HepG2 (cell line): ENCODE measurements around the gene RRBP1. TPM values are rescaled to one million over a fixed set of nuclear protein-coding genes. Genes with fewer than 3 reads are reported as not detected.

Experiments
- AHR ChIP-seq: IDR thresholded peaks from 2 replicates; pipeline ENCODE4 v1.6.1; 2018; ENCODE audit warnings: missing genetic modification reagents, missing compliant biosample characterization
- BORCS8-MEF2B ChIP-seq: sonication (generic); formaldehyde crosslinking; IDR thresholded peaks from 2 replicates; pipeline ENCODE4 v1.8.0; 2022; ENCODE audit warnings: mild to moderate bottlenecking, missing genetic modification reagents
- FOSL1 ChIP-seq: sonication (generic); formaldehyde crosslinking; IDR thresholded peaks from 2 replicates; pipeline ENCODE4 v1.9.0; 2021; ENCODE audit warnings: missing genetic modification reagents, borderline replicate concordance
- ISL2 ChIP-seq: sonication (generic); formaldehyde crosslinking; IDR thresholded peaks from 2 replicates; pipeline ENCODE4 v1.5.0; 2020; ENCODE audit warnings: missing genetic modification reagents
- KLF6 ChIP-seq: IDR thresholded peaks from 2 replicates; pipeline ENCODE4 v1.8.0; 2016; ENCODE audit warnings: missing biosample characterization, missing genetic modification reagents
- MTA1 ChIP-seq: sonication (generic); formaldehyde crosslinking; IDR thresholded peaks from 2 replicates; pipeline ENCODE4 v1.4.0; 2020; ENCODE audit warnings: missing genetic modification reagents, mild to moderate bottlenecking, borderline replicate concordance
- MXD4 ChIP-seq: IDR thresholded peaks from 2 replicates; pipeline ENCODE4 v1.6.1; 2016; ENCODE audit warnings: mild to moderate bottlenecking, missing biosample characterization, missing genetic modification reagents
- NONO ChIP-seq, 2 experiments: fragments of 450-650 bp in 1 of 2; sonication (generic) in 1 of 2; formaldehyde crosslinking in 1 of 2; IDR thresholded peaks in 1 of 2; conservative IDR thresholded peaks in 1 of 2; 2 replicates each; pipeline versions ENCODE4 v1.6.1 to v1.8.0; 2017 to 2022; ENCODE audit warnings: mild to moderate bottlenecking in 1 of 2, missing genetic modification reagents in 1 of 2, moderate library complexity in 1 of 2
- NRL ChIP-seq: sonication (generic); formaldehyde crosslinking; IDR thresholded peaks from 2 replicates; pipeline ENCODE4 v1.5.0; 2020; ENCODE audit warnings: missing genetic modification reagents, mild to moderate bottlenecking, moderate library complexity, borderline replicate concordance
- POLR2AphosphoS5 ChIP-seq: IDR thresholded peaks from 2 replicates; pipeline ENCODE4 v1.6.1; 2012; ENCODE audit warnings: low read depth, low read length
- RAD51 ChIP-seq: fragments of 450-650 bp; IDR thresholded peaks from 2 replicates; pipeline ENCODE4 v1.6.1; 2016; ENCODE audit warnings: borderline replicate concordance
- RELA ChIP-seq: sonication (generic); formaldehyde crosslinking; IDR thresholded peaks from 2 replicates; pipeline ENCODE4 v1.4.0; 2020; ENCODE audit warnings: missing genetic modification reagents
- SP140L ChIP-seq: sonication (generic); formaldehyde crosslinking; IDR thresholded peaks from 2 replicates; pipeline ENCODE4 v1.4.0; 2020; ENCODE audit warnings: missing genetic modification reagents, borderline replicate concordance
- SRSF1 ChIP-seq: fragments of 200-400 bp; formaldehyde crosslinking; optimal IDR thresholded peaks from 2 replicates; pipeline ENCODE3; 2017; ENCODE audit warnings: mild to moderate bottlenecking, low read depth, low read length, moderate library complexity
- ZNF101 ChIP-seq: sonication (generic); formaldehyde crosslinking; IDR thresholded peaks from 2 replicates; pipeline ENCODE4 v1.4.0; 2020; ENCODE audit warnings: mild to moderate bottlenecking, low read depth, missing genetic modification reagents, borderline replicate concordance
- ZNF747 ChIP-seq: sonication (generic); formaldehyde crosslinking; IDR thresholded peaks from 2 replicates; pipeline ENCODE4 v1.8.1; 2023; ENCODE audit warnings: missing genetic modification reagents, mild to moderate bottlenecking, borderline replicate concordance
- polyA plus RNA-seq, 8 experiments: library from polyadenylated mRNA; depleted of rRNA in 3 of 8; stranded (reverse) in 7 of 8; unstranded in 1 of 8; fragments of >200 nt; fragmentation: Illumina TruSeq in 4 of 8; extraction: Trizol in 4 of 8; gene quantifications; 2 replicates each; pipeline versions ENCODE4 v1.2.1 to v1.2.3, GENCODE V29; 2011 to 2016; ENCODE audit warnings: low read depth in 4 of 8, missing spikeins in 1 of 8, mixed read lengths in 1 of 8; ENCODE audit not compliant: insufficient read depth in 1 of 8
- total RNA-seq, 5 experiments: library from RNA; depleted of rRNA; stranded (reverse); fragments of >200 nt; fragmentation: Illumina TruSeq; extraction: Trizol; gene quantifications; 2 replicates each; pipeline ENCODE4 v1.2.3, GENCODE V29; 2016; ENCODE audit warnings: low read depth in 1 of 5
- TF ChIP-seq, protein P1 (sequence below), 2 experiments: sonication (generic) in 1 of 2; formaldehyde crosslinking in 1 of 2; IDR thresholded peaks; 2 replicates each; pipeline versions ENCODE4 v1.4.0 to v1.6.1; 2018 to 2020; ENCODE audit warnings: missing genetic modification reagents in 2 of 2, borderline replicate concordance in 1 of 2, low read depth in 1 of 2, mild to moderate bottlenecking in 1 of 2, missing biosample characterization in 1 of 2
- TF ChIP-seq, protein P2 (sequence below), 2 experiments: sonication (generic) in 1 of 2; formaldehyde crosslinking in 1 of 2; IDR thresholded peaks; 2 replicates each; pipeline versions ENCODE4 v1.6.1 to v1.9.0; 2014 to 2022; ENCODE audit warnings: antibody characterized with exemption in 1 of 2, borderline replicate concordance in 1 of 2, inconsistent platforms in 1 of 2, low read depth in 1 of 2, missing genetic modification reagents in 1 of 2
- TF ChIP-seq, protein P3 (sequence below): sonication (generic); formaldehyde crosslinking; IDR thresholded peaks from 2 replicates; pipeline ENCODE4 v1.8.1; 2022; ENCODE audit warnings: mild to moderate bottlenecking, missing genetic modification reagents

RRBP1 gene
- total and polyA plus RNA-seq, 2 of the 13 experiments (the other 11 are each of a cell fraction or from before 2014, with no cell fraction given), result 150 to 222 TPM

DNA sequence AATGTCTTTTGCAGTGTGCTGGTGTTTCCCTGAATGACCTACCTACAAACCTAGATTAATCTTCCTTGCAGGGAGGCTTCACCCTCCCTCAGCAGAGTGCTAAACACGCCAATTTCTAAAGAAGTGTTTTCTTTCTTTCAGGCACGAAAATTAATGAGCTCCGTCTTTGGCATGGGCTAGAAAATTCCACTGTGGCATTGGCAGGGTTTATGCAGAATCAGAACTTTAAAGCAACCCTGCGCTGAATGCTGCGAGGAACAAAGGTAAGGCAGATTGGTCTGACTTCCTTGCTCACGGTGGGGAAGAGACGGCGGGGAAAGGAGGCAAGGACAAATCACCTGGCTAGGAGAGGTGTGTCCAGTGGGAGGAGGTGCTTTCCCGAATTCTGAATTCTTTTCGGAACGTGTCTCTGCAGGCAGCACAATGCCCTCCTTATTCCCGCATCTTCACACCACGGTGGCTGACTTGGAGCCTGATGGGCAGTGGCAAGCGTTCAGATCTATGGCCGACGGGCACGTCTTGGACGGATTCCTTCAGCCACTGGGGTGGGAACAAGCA lies 11.5 kb upstream of the RRBP1 start (continued):
- no peak for TF ChIP-seq ZNF747
- TF ChIP-seq POLR2AphosphoS5, result no peak
- no peak for TF ChIP-seq AHR (CRISPR knock-in tag)
- TF ChIP-seq, protein P1, sequence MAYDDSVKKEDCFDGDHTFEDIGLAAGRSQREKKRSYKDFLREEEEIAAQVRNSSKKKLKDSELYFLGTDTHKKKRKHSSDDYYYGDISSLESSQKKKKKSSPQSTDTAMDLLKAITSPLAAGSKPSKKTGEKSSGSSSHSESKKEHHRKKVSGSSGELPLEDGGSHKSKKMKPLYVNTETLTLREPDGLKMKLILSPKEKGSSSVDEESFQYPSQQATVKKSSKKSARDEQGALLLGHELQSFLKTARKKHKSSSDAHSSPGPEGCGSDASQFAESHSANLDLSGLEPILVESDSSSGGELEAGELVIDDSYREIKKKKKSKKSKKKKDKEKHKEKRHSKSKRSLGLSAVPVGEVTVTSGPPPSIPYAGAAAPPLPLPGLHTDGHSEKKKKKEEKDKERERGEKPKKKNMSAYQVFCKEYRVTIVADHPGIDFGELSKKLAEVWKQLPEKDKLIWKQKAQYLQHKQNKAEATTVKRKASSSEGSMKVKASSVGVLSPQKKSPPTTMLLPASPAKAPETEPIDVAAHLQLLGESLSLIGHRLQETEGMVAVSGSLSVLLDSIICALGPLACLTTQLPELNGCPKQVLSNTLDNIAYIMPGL (CRISPR knock-in tag; IDR thresholded peaks at IDR 0.05; ENCODE audit: borderline replicate concordance in 1 of 2, low read depth in 1 of 2), result no peak
- no peak for TF ChIP-seq MXD4 (CRISPR knock-in tag)
- TF ChIP-seq FOSL1 (CRISPR knock-in tag), result no peak
- no peak for TF ChIP-seq ISL2 (CRISPR knock-in tag)
- no peak for TF ChIP-seq SRSF1
- peak; percentile 71; the same call in 1 of the 2 replicates for TF ChIP-seq NRL
- TF ChIP-seq, protein P2, sequence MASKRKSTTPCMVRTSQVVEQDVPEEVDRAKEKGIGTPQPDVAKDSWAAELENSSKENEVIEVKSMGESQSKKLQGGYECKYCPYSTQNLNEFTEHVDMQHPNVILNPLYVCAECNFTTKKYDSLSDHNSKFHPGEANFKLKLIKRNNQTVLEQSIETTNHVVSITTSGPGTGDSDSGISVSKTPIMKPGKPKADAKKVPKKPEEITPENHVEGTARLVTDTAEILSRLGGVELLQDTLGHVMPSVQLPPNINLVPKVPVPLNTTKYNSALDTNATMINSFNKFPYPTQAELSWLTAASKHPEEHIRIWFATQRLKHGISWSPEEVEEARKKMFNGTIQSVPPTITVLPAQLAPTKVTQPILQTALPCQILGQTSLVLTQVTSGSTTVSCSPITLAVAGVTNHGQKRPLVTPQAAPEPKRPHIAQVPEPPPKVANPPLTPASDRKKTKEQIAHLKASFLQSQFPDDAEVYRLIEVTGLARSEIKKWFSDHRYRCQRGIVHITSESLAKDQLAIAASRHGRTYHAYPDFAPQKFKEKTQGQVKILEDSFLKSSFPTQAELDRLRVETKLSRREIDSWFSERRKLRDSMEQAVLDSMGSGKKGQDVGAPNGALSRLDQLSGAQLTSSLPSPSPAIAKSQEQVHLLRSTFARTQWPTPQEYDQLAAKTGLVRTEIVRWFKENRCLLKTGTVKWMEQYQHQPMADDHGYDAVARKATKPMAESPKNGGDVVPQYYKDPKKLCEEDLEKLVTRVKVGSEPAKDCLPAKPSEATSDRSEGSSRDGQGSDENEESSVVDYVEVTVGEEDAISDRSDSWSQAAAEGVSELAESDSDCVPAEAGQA (IDR thresholded peaks at IDR 0.05; ENCODE audit: low read depth), result no peak
- TF ChIP-seq, protein P2 (CRISPR knock-in tag; IDR thresholded peaks at IDR 0.05; ENCODE audit: borderline replicate concordance), result no peak
- TF ChIP-seq ZNF101 (CRISPR knock-in tag), result no peak
- TF ChIP-seq BORCS8-MEF2B (CRISPR knock-in tag), result no peak
- peak; percentile 52; the same call in 1 of the 2 replicates for TF ChIP-seq MTA1 (CRISPR knock-in tag)
- TF ChIP-seq, protein P3, sequence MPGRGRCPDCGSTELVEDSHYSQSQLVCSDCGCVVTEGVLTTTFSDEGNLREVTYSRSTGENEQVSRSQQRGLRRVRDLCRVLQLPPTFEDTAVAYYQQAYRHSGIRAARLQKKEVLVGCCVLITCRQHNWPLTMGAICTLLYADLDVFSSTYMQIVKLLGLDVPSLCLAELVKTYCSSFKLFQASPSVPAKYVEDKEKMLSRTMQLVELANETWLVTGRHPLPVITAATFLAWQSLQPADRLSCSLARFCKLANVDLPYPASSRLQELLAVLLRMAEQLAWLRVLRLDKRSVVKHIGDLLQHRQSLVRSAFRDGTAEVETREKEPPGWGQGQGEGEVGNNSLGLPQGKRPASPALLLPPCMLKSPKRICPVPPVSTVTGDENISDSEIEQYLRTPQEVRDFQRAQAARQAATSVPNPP (CRISPR knock-in tag), result no peak
- TF ChIP-seq NONO (IDR thresholded peaks at IDR 0.05), result no peak
- TF ChIP-seq NONO (CRISPR knock-in tag; conservative IDR thresholded peaks at IDR 0.05), result no peak
- no peak for TF ChIP-seq SP140L (CRISPR knock-in tag)
- no peak for TF ChIP-seq RAD51
- no peak for TF ChIP-seq RELA (CRISPR knock-in tag)
- no peak for TF ChIP-seq KLF6 (CRISPR knock-in tag)
